ENCODE data around the gene PTPRD.

Gene PTPRD

GRCh38 chr9:8800196-8800595, 1812.6 kb downstream of the PTPRD start:
- DNase-seq, result no peak

GRCh38 chr9:8799615-8800014, 1813.2 kb downstream of the PTPRD start:
- DNase-seq, result no peak

GRCh38 chr9:8799206-8799605, 1813.6 kb downstream of the PTPRD start:
- no peak for DNase-seq

GRCh38 chr9:8784838-8785237, 1828.0 kb downstream of the PTPRD start:
- no peak for DNase-seq

- DNase-seq, result no peak
Observed at GRCh38 chr9:8783941-8784340, 1828.9 kb downstream of the PTPRD start.

GRCh38 chr9:8782237-8782636, 1830.6 kb downstream of the PTPRD start:
- no peak for DNase-seq

- DNase-seq, result no peak
Observed at GRCh38 chr9:8781458-8781857, 1831.3 kb downstream of the PTPRD start.

GRCh38 chr9:8780386-8780785, 1832.4 kb downstream of the PTPRD start:
- no peak for DNase-seq

GRCh38 chr9:8779478-8779877, 1833.3 kb downstream of the PTPRD start:
- DNase-seq, result no peak

GRCh38 chr9:8778356-8778755, 1834.4 kb downstream of the PTPRD start:
- no peak for DNase-seq

- DNase-seq, result no peak
Observed at GRCh38 chr9:8772302-8772701, 1840.5 kb downstream of the PTPRD start.

- no peak for DNase-seq
Observed at GRCh38 chr9:8769153-8769552, 1843.6 kb downstream of the PTPRD start.

- DNase-seq, result no peak
Observed at GRCh38 chr9:8766096-8766495, 1846.7 kb downstream of the PTPRD start.

- DNase-seq, result no peak
Observed at GRCh38 chr9:8764051-8764450, 1848.8 kb downstream of the PTPRD start.

- DNase-seq, result no peak
Observed at GRCh38 chr9:8762479-8763085, 1850.2 kb downstream of the PTPRD start.

GRCh38 chr9:8760000-8760767, 1852.6 kb downstream of the PTPRD start:
- no peak for DNase-seq

GRCh38 chr9:8757881-8758280, 1854.9 kb downstream of the PTPRD start:
- no peak for DNase-seq

- no peak for DNase-seq
Observed at GRCh38 chr9:8754751-8755150, 1858.1 kb downstream of the PTPRD start.

GRCh38 chr9:8751406-8751930, 1861.3 kb downstream of the PTPRD start:
- DNase-seq, result no peak

- DNase-seq, result no peak
Observed at GRCh38 chr9:8750639-8751051, 1862.2 kb downstream of the PTPRD start.

- no peak for DNase-seq
Observed at GRCh38 chr9:8745347-8745746, 1867.5 kb downstream of the PTPRD start.

- no peak for DNase-seq
Observed at GRCh38 chr9:8738945-8739344, 1873.9 kb downstream of the PTPRD start.

- DNase-seq, result no peak
Observed at GRCh38 chr9:8736805-8737204, 1876.0 kb downstream of the PTPRD start.

- DNase-seq, result no peak
Observed at GRCh38 chr9:8734760-8735159, 1878.0 kb downstream of the PTPRD start.

All from cortex of kidney (tissue), 1 donor.